Parathyroid adenoma (tissue), 2 donors: Measurements from ENCODE around the gene SINHCAF.

Source experiments
- H2AFZ ChIP-seq: fragments of 300-600 bp; sonication (generic); one replicate; pipeline ENCODE4 v1.7.0; 2017; ENCODE audit warnings: antibody characterized with exemption, mild to moderate bottlenecking
- H3K27ac ChIP-seq: fragments of 300-600 bp; sonication (generic); one replicate; pipeline ENCODE4 v1.7.0; 2017
- H3K27me3 ChIP-seq: fragments of 300-600 bp; sonication (generic); one replicate; pipeline ENCODE4 v1.7.0; 2017; ENCODE audit warnings: low read length; ENCODE audit not compliant: control insufficient read depth, insufficient read depth
- H3K36me3 ChIP-seq: fragments of 300-600 bp; sonication (generic); one replicate; pipeline ENCODE4 v1.7.0; 2017; ENCODE audit warnings: low read length; ENCODE audit not compliant: control insufficient read depth, insufficient read depth
- H3K4me1 ChIP-seq: fragments of 300-600 bp; sonication (generic); one replicate; pipeline ENCODE4 v1.7.0; 2017; ENCODE audit warnings: control low read depth
- H3K4me2 ChIP-seq: fragments of 300-600 bp; sonication (generic); one replicate; pipeline ENCODE4 v1.7.0; 2017; ENCODE audit warnings: low read length
- H3K4me3 ChIP-seq: fragments of 300-600 bp; sonication (generic); one replicate; pipeline ENCODE4 v1.7.0; 2017; ENCODE audit warnings: low read depth, low read length
- H3K79me2 ChIP-seq: fragments of 300-600 bp; sonication (generic); one replicate; pipeline ENCODE4 v1.7.0; 2017; ENCODE audit warnings: control low read depth
- H3K9ac ChIP-seq: fragments of 300-600 bp; sonication (generic); one replicate; pipeline ENCODE4 v1.7.0; 2017; ENCODE audit warnings: mild to moderate bottlenecking
- H3K9me3 ChIP-seq: fragments of 300-600 bp; sonication (generic); one replicate; pipeline ENCODE4 v1.7.0; 2017; ENCODE audit warnings: low read length; ENCODE audit not compliant: control insufficient read depth
- CTCF ChIP-seq: fragments of 300-600 bp; sonication (generic); IDR thresholded peaks from one replicate; pipeline ENCODE4 v1.7.0; 2017; ENCODE audit warnings: antibody characterized with exemption, mild to moderate bottlenecking
- donor health status: primary hyperparathyroidism.

The SINHCAF gene

GRCh38 chr12:31325524-31325875 lies 450 bp downstream of the SINHCAF start:
- peak overlapping the region; percentile 93 for H2AFZ ChIP-seq

DNA sequence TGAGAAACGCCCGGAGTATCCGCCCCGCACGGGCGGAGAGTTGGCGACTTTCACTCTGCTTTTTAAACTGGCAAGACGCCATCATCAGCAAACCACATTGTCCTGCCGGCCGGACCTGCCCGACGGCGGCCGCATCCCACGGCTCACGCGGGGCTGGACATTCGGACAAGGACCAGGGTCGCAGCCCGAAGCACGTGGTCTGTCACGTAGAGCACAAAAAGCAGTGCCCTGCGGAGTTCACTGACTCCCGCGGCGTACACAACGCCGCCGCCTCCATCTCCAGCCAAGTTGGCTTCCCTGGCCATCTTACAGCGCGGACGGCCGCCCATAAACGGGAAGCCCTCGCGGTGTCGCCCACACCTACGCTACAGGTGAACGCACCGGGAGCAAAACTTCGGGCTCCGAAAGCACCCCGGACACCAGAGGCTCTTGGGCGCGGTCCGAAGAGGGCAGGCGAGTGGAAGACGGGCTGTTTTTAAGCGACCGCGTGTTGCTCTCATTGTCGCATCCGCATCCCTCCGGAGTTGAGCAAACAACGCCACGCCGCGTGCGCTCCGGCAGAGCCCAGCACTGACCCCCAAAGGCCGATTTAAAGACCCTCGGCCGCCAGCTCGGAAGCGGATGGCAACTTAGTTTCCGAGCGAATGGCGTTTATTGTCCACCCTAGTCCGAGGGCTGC lies 966 bp downstream of the SINHCAF start:
- Histone ChIP-seq H3K4me3 (peak overlapping the region; percentile 93), H3K79me2 (peaks cover 14% of the 10 kb centered on the region), H2AFZ (peak overlapping the region; percentile 93), H3K36me3 (no peaks in the 10 kb centered on the region), H3K4me2 (peak overlapping the region; percentile 96), H3K9me3 (no peaks in the 10 kb centered on the region), H3K27ac (peak overlapping the region; percentile 92), H3K27me3 (no peaks in the 10 kb centered on the region), H3K9ac (peak overlapping the region; percentile 82), H3K4me1 (peaks cover 14% of the 10 kb centered on the region)
- no peak for TF ChIP-seq CTCF

More at GRCh38 chr12:31325524-31325875, 450 bp downstream of the SINHCAF start:
- H3K36me3 ChIP-seq: no peaks in the 10 kb centered on the region
- peak overlapping the region; percentile 93 for H3K4me3 ChIP-seq
- H3K9me3 ChIP-seq: no peaks in the 10 kb centered on the region
- no peaks in the 10 kb centered on the region for H3K27me3 ChIP-seq
- peaks cover 14% of the 10 kb centered on the region for H3K79me2 ChIP-seq
- peak overlapping the region; percentile 96 for H3K4me2 ChIP-seq
- peak overlapping the region; percentile 92 for H3K27ac ChIP-seq
- no peak for TF ChIP-seq CTCF
- H3K4me1 ChIP-seq: peaks cover 14% of the 10 kb centered on the region
- H3K9ac ChIP-seq: peak overlapping the region; percentile 82

DNA sequence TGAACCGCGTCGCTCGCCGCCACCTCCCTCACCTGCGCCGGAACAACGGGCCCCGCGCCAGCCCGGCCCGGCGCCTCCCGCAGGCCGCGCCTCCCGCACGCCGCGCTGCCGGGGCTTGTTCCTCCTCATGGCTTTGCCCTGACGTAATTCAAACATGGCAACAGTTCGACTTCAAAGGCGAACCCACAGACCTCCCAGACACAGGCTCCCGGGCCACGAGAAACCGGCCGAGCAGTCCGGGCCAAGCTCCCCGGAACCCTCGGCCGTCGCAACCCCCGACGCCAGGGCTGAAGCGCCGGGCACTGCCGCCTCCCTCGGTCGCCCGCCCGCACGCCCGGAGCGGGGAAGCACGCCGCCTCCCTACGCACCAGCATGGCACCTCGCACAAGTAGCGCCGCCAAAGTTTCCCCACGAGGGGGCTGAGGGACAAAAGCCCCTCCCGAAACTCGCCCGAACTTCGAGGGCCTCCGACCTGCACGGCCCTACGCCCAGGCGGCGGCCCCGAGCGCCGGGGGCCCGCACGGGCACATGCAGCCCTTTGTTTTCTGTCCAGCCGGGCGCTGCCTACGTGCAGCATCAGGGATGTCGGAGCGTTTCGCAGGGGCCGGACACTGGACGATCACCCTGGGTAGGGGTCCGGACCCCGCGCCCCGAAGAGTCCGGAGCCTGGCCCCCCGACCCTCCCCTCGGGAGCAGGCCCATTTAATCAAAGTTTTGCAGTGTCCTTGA lies 1.7 kb downstream of the SINHCAF start:
- Histone ChIP-seq H3K9ac (peak overlapping the region; percentile 82), H3K4me3 (peak overlapping the region; percentile 93)
- TF ChIP-seq CTCF: no peak

GRCh38 chr12:31323391-31324115 lies 2.4 kb downstream of the SINHCAF start:
- peaks cover 14% of the 10 kb centered on the region for H3K4me1 ChIP-seq
- peak overlapping the region; percentile 93 for H2AFZ ChIP-seq
- TF ChIP-seq CTCF: no peak
- peaks cover 21% of the 10 kb centered on the region for H3K79me2 ChIP-seq
- H3K27me3 ChIP-seq: no peaks in the 10 kb centered on the region
- H3K27ac ChIP-seq: peak overlapping the region; percentile 92
- peak overlapping the region; percentile 96 for H3K4me2 ChIP-seq
- no peaks in the 10 kb centered on the region for H3K9me3 ChIP-seq
- peak overlapping the region; percentile 93 for H3K4me3 ChIP-seq
- H3K9ac ChIP-seq: peak overlapping the region; percentile 38
- H3K36me3 ChIP-seq: no peaks in the 10 kb centered on the region

More for the DNA sequence above, 1.7 kb downstream of the SINHCAF start:
- H3K27ac ChIP-seq: peak overlapping the region; percentile 92
- no peaks in the 10 kb centered on the region for H3K36me3 ChIP-seq
- H3K4me2 ChIP-seq: peak overlapping the region; percentile 96
- no peaks in the 10 kb centered on the region for H3K27me3 ChIP-seq
- H3K79me2 ChIP-seq: peaks cover 19% of the 10 kb centered on the region
- H3K4me1 ChIP-seq: peaks cover 14% of the 10 kb centered on the region
- H3K9me3 ChIP-seq: no peaks in the 10 kb centered on the region
- H2AFZ ChIP-seq: peak overlapping the region; percentile 93
